Stimulated activated CD8-positive, alpha-beta memory T cell treated with anti-CD3 and anti-CD28 coated beads, Interleukin-15, amount 100 ng/mL, for 1 hour (primary cell): ENCODE data around the gene TBCK.
"Not testable (repeated sequence)": the region's sequence is repeated elsewhere in the genome, so short reads cannot be mapped to it uniquely, and the experiment has no call there.

Source experiments
- DNase-seq: peaks from one replicate; pipeline ENCODE4 v3.0.0-alpha.2; 2020; ENCODE audit warnings: low read depth

The TBCK gene

DNA sequence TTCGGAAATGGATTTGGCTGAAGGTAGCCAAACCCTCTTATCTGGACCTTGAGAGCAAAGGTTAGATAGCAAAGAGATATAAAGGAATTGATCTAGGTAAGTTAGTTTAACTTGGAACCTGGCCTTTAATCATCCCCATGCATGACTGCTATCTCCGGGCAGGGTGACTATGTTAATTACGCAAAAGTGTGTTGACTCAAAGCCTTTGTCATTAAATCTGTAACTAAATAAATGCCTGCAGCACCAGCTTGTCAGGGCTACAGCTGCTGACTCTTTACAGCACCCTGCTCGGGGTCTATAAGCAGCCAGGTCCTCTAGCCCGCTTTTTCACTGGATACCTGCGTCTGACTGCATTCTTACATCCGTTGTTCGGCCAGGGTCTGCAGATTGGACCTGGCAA lies 201.7 kb downstream of the TBCK start:
- DNase-seq: no peak

DNA sequence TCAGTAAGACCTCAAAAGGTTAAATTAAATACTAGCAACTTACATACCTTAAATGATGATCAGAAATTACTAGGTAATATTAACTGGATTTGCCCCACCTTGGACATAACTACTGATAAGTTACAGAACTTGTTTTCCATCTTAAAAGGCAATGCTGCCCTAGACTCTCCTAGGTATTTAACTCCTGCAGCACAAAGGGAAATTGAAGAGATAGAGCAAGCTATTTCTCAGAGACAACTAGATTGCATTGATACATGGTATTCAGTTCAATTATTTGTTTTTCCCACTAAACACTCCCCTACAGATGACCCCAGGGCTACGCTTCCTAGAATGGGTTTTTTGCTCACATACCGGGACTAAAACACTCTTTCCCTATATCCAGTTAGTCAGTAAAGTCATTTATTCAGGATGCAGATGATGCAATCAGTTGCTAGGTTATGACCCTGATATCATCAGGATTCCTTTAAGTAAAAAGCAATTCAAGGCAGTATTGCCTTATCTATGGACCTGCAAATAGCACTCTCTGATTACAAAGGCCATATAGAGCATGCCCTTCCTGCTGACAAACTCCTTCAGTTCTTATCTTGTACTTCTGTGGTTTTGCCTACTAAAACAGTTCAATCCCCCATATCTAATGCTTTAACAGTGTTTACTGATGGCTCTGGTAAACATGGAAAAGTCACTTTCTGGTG lies 204.1 kb downstream of the TBCK start:
- DNase-seq: not testable (repeated sequence)

DNA sequence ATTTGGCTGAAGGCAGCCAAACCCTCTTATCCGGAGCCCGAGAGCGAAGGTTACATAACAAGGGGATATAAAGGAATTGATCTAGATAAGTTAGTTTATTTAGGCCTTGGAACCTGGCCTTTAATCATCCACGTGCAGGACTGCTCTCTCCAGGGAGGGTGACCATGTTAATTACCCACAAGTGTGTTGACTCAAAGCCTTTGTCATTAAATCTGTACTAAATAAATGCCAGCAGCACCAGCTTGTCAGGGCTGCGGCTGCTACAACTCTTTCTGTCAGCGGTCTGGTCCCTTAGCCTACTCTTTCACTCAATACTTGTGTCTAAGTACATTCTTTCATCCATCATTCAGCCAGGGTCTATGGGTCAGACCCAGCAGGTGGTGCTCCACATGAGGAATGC lies 206.1 kb downstream of the TBCK start:
- DNase-seq: no peak

DNA sequence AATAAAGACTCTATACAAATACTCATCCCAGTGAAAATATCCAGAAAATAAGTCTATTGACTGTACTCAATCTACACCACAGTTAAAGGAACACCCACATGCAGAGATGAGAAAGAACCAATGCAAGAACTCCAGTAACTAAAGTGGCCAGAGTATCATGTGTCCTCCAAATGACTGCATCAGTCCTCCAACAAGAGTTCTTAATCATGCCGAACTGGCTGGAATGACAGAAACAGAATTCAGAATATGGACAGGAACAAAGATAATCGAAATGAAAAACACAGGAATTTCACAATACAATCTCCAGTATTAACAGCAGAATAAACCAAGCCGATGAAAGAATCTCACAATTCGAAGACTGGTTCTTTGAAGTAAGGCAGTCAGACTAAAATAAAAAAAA lies 210.3 kb downstream of the TBCK start:
- DNase-seq: no peak

DNA sequence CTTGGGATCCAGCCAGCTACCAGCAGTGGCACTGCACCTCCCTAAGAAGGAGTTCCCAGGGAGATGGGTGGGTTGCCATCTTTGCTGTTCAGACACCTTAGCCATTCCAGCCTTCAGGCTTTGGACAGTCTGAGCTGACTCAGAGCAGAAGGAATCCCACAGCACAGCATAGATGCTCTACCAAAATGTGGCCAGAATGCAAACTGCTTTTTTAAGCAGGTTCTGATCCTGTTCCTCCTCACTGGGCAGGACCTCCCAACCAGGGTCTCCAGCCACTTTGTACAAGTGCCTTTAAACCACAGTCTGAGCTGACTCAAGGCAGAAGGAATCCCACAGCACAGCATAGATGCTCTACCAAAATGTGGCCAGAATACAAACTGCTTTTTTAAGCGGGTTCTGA lies 211.7 kb downstream of the TBCK start:
- no peak for DNase-seq

DNA sequence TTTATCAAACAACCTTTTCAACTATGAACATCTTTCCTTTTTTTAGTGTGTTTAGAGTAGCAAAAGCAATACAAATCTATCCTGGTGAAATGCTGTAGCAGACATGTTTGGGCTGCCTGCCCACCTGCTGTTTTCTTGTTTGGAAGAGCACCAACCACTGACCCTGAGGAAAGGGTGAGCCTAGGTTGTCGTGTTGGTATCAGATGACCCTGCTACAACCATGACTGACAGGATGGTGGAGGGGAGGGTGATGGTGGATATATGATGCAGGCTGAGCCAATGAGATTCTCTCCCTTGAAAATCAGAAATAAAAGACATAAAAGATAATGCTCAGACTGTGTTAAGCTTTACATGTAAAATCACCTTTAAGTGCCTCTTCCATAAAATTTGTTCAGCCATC lies 219.6 kb downstream of the TBCK start:
- DNase-seq: no peak

DNA sequence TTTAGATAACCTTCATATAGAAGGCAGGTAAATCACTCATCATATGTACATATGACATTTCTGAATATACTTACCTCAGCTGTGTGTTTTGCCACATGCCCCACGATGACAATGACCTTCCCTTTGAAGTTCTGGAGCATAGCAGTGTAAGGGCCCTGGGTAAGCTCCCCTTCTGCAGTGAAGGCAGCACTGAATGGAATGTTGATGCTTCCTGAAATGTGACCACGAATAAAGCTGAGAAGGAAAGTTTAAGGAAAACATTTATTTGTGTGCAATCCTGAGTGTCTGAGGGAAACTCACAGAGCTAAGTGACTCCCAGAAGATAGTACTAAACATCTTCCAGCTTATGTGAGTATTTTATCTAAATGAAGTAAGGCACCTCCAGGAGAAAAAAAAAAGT lies 220.6 kb downstream of the TBCK start:
- DNase-seq: no peak

DNA sequence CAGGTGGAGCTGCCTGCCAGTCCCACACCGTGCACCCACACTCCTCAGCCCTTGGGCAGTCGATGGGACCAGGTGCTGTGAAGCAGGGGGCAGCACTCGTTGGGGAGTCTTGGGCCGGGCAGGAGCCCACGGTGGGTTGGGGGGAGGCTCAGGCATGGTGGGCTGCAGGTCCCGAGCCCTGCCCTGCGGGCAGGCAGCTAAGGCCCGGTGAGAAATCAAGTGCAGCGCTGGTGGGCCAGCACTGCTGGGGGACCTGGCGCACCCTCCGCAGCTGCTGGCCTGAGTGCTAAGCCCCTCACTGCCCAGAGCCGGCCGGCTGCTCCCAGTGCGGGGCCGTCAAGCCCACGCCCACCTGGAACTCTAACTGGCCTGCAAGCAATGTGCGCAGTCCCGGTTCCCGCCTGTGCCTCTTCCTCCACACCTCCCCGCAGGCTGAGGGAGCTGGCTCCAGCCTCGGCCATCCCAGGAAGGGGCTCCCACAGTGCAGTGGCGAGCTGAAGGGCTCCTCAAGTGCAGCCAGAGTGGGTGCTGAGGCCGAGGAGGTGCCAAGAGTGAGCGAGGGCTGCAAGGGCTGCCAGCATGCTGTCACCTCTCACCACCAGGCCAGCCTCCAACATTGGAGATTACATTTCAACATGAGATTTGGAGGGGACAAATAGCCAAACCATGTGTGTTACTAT lies 223.5 kb downstream of the TBCK start:
- no peak for DNase-seq

DNA sequence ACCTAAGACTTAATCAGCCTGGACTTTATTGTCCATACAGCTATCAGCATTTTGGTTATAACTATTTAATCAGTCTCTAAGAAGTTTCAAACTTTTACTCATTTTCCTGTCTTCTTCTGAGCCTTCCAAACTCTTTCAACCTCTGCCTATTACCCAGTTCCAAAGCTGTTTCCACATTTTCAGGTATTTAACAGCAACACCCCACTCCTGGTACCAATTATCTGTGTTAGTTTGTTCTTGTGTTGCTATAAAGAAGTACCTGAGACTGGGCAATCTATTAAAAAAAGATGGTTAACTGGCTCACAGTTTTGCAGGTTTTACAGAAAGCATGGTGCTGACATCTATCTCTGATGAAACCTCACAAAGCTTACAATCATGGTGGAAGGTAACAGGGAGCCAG lies 225.2 kb downstream of the TBCK start:
- DNase-seq: no peak

DNA sequence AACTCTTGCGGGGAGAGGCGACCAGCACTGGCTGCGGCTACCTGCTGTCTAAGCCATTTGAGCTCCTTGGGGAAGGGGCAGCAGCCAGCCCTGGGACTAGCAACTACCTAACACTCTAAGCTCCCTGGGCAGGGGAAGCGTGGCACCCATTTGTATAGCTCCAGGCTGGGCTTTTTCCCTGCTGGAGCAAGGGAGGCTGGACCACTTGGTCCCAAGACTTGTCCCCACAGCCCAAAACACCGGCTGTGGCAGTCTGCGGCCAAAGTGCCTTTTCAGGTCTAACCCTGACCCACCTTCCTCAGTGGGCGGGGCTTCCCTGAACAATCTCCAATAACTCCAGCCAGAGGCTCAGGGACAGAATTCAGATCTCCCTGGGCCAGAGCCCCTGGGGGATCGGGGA lies 232.9 kb downstream of the TBCK start:
- DNase-seq: no peak

DNA sequence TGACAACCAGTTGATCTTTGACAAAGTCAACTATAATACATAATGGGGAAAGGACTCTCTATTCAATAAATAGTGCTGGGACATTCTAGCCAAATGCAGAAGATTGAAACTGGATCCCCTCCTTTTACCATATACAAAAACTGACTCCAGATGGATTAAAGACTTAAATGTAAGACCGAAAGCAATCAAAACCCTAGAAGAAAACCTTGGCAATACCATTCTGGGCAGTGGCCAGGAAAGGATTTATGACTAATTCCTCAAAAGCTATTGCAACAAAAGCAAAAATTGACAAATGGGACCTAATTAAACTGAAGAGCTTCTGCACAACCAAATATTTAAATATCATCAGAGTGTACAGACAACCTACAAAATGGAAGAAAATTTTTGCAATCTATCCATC lies 235.6 kb downstream of the TBCK start:
- no peak for DNase-seq

DNA sequence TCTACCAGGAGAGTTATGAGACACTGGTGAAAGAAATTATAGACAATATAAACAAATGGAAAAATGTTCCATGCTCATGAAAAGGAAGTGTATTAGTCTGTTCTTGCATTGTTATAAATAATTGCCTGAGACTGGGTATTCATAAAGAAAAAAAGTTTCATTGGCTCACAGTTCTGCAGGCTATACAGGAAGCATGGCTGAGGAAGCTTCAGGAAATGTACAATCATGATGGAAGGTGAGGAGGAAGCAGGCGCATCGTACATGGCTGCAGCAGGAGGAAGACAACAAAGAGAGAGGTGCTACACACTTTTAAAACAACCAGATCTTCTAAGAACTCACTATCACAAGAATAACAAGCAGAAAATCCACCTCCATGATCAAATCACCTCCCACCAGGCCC lies 236.4 kb downstream of the TBCK start:
- DNase-seq: no peak

DNA sequence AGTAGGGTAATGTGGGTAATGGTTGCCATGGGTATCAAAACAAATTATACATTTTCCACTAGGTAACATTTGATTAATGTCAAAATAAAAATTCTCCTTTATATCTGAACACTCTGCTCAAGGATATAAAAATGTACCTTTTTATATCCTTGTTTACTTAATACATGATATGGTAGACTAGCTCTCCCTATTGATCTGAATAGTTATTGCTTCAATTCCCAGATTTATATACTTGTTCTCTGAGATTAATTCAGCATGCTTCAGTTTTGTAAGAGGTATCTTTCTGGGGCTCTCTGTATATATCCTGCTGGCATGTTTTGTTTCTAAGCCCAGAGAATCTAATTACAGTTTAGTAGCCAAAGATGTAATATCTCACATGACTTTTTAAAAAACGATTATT lies 251.0 kb downstream of the TBCK start:
- no peak for DNase-seq

DNA sequence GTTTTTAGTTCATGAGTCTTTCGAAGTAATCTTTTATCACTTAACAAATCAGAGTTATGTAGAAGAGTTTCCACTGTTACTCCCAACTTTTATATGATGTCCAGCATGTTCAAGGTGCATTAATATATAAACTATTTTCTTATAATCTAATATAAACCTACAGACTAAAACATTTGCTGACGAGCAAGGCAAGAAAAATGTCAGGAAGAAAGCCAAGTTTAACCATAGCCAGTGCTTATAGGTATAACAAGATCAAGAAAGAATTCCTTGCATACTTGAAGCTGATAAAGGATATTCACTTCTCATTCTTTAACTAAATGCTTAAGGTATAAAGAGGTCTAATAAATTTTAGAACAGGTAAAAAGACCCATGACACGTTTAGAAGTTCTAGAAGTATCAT lies 253.0 kb downstream of the TBCK start:
- DNase-seq: no peak

DNA sequence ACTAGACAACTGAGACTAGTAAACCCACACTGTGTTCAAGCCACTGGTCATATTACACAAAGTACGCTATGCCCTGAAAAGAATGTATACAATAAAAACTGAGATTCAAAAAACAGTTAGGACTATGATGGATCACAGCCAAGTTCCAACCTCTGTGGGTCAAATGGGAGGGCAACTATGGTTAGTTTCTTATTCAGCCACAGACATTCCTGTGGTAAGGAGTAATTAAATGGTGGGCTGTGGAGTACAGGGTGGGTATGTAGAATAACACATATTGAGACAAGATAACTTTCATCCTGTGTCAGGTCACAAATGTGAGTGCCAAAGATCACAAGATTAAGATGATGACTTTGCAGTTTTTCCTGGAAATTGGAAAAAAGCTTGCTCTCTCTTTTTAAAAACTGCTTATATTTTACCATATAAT lies 253.5 kb downstream of the TBCK start:
- no peak for DNase-seq

DNA sequence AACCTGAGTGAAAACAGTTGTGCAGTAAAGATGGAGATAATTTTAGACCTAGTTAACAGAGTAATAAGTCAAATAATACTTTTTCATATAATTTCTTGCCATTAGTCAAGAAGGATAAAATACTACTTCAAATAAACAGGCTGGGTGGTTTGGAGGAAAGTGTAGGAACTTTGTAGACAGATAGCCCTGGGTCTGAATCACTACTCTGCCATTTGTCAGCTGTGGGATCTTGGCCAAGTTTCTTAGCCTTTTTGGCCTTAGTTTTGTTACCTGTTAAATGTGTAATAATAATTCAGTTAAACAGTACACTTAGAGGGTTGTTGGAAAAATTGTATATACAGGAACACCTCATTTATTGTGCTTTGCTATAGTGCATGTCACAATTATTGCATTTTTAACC lies 257.1 kb downstream of the TBCK start:
- DNase-seq: no peak

DNA sequence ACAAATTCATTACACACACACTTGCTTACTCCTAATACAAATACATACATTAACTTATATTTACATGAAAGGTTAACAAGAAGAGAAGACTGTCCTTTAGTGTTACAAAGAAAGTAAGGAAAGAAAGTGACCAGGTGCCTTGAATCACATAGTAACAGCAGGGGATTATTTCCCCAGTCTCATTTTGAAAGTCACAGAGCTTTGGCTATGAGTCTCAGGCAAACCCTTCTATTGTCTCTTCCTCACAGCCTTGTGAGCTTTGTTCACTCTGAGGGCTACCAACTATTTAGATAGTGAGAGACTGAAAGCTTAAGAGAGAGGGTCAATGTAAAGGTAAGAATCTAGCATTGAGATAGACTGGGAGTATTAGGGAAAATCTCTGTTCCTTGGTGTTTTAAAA lies 259.1 kb downstream of the TBCK start:
- DNase-seq: no peak

DNA sequence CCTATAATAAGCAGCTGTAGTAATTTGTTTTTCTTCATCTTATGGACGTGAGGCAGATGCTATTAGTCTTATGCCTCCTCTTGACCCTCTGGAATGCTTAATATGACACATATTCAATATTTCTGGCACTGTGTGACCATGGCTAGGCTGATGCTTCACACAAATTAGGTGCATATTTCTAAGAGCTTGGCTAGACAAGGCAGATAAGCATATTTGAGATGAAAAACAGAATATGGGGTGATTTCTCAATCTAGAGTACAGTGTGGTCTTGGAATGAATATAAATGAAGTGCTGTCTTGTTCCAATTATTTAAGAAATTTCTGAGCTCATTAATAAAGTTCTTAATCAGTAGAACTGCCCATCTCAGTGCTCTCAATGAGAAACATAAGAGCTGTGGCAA lies 264.5 kb downstream of the TBCK start:
- DNase-seq: no peak

DNA sequence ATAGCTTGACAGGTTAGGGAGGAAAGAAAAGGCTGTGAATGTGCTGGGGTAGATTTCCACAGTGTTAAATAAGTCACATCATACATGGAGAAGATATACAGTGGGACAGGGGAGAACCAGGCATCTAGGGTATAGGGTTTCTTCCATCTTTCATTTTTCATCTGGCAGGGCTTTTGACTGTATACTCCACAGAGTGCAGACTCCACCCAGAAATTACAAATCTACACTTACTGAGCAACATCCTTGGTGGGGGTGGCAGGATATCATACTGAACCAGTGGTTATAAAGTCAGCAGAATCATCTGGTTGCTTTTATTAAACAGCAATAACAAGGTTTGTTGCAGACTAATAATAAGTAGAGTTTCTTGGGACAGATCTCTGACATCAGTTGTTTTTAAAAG lies 266.5 kb downstream of the TBCK start:
- DNase-seq: no peak

DNA sequence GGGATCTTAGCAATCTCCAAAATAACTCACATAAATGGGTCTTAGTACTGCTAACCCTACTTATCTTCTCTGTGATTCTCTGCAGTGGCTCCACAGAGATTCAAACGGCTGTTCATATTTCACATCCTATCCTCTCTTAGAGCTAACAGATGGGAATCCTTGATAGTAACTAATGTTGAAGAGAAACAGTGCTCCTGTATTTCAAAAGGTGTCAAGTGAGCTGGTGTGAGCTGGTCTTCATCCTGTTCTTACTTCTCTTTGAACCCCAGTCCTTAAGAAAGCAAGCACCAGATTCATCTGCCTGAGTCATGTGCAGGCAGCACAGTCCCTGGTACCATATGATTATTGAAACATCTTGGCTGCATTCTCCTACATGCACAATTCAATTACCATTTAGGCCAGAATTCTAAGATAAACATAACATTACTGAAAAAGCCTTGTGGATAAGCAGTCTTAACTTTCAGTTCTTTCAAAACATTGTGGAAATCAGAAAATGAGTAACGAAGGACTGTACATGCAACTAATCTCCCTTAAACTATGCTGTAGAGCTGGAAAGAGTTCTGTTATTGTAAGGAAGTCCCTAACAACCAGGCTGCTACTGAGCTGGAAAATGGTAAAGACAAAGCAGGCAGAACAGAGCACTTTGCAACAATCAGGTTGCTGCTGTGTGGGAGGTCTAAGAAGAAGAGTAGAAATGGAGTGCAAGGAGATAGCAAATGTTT lies 267.6 kb downstream of the TBCK start:
- no peak for DNase-seq

DNA sequence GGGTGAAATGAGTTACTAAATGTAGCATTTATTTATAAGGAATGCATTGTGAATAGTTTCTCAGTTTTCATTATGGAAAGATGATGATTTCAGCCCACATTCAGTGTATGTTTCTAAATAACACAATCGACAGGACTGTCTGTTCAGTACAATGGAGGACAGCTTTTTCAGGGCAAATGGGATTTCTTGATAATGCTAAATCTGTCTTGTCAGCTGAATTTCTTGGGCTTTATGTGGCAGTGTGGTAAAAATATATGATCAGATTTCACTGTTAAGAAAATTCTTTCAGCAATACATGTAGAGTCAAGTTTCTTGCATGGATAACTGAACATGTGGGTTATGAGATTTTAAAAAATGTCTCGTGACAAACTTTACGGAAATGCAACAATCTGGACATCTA lies 269.9 kb downstream of the TBCK start:
- DNase-seq: no peak

DNA sequence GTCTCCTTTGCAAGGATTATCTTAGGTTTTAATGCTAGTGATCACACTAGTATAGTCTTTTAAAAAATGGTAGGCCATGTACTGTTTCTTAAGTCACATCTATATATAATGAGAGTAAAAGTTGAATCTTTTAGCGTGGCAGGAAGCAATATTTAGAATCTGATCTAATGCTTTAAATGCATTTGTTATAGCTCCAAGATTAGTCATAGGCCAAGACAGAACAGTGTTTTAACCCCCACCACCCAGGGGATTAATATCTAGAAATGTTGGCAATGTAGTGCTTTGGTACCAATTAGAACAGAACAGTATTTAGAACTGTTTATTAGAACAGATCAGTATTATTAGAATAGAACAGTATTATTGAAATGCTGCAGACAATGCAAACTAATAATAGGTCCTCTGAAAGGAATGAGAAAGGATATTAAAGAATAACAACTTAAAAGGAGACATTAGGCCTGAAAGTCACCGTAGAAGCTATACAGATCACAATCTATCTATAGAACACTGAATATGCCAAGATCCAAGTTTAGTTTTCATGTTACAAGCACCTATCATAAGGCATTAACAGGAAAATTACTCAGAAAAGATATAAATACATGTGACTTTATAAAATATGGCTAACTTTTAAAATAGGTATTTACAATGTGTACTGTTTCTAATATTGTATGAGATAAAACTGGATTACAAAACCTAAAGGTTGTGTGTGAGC lies 274.6 kb downstream of the TBCK start:
- DNase-seq: no peak

DNA sequence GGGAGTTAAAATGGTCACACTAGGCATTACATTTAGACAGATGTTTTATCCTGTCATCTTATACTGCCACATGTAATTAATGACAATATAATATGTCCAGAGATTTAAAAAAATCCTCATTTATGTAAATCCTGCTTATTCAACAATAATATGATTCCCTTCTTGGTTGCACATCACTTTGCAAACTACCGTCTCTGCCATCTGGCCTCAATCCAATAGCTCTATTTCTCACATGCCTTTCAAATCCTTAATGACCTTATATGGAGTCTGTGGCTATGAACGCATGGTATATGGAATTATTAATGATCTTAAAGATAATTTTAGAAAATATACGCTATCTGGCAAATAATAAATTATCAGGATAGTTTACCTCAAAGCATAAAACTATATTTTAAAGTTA lies 276.2 kb downstream of the TBCK start:
- DNase-seq: no peak
